ENCODE data around the gene MGRN1.
A peak's percentile ranks its signal among the peaks of the same experiment; 100 is the strongest.
"Not testable (repeated sequence)": the region's sequence is repeated elsewhere in the genome, so short reads cannot be mapped to it uniquely, and the experiment has no call there.

- TF ChIP-seq POLR2AphosphoS5, EP300, POLR2A (IDR thresholded peaks at IDR 0.05): not testable (repeated sequence)
- peak; percentile 70 to 78 (median 73) for TF ChIP-seq CTCF (IDR thresholded peaks at IDR 0.05)
These were observed 25.9 kb downstream of the MGRN1 start for GRCh38 chr16:4650443-4651074.

Data from upper lobe of left lung (tissue), 4 donors.